Prostate gland (tissue), 2 donors: ENCODE data around the gene DNMT3A. TPM values are rescaled to one million over a fixed set of nuclear protein-coding genes. Genes with fewer than 3 reads are reported as not detected.

ENCODE experiments used
- DNase-seq: peaks from one replicate; pipeline ENCODE4 v3.0.0-alpha.2; 2019; ENCODE audit warnings: low spot score
- H3K27ac ChIP-seq, 2 donors: fragments of 200-600 bp; sonication (generic); 2 replicates each; pipeline ENCODE4 v1.5.1; 2017 to 2019
- H3K27me3 ChIP-seq: fragments of 200-600 bp; sonication (generic); replicated peaks from 2 replicates; pipeline ENCODE4 v1.5.1; 2019; ENCODE audit not compliant: insufficient read depth
- H3K36me3 ChIP-seq, 2 donors: fragments of 200-600 bp; sonication (generic); 1 replicate in 1 of 2; 2 replicates in 1 of 2; pipeline versions ENCODE4 v1.5.1 to v1.8.1; 2017 to 2019
- H3K4me1 ChIP-seq: fragments of 200-600 bp; sonication (generic); replicated peaks from 2 replicates; pipeline ENCODE4 v1.5.1; 2019
- H3K4me3 ChIP-seq, 2 donors: fragments of 200-600 bp; sonication (generic); 2 replicates each; pipeline ENCODE4 v1.5.1; 2017 to 2019
- H3K9me3 ChIP-seq: fragments of 200-600 bp; sonication (generic); 2 replicates; pipeline ENCODE4 v1.5.1; 2017
- POLR2A ChIP-seq: fragments of 450-650 bp; IDR thresholded peaks from one replicate; pipeline ENCODE4 v1.6.1; 2016; ENCODE audit warnings: antibody characterized with exemption, mild to moderate bottlenecking
- POLR2AphosphoS5 ChIP-seq: sonication (generic); formaldehyde crosslinking; IDR thresholded peaks from one replicate; pipeline ENCODE4 v1.6.1; 2017; ENCODE audit warnings: antibody characterized with exemption
- WGBS: methylation state at CpG from one replicate; pipeline ENCODE4 v1.1.5; 2018; 5-methylcytosine and 5-hydroxymethylcytosine counted together
- intact Hi-C: fragments of 100-400 bp; cut with DNase I; formaldehyde crosslinking; loops from one replicate; pipeline ENCODE4 v1.14.2; 2022
- total RNA-seq, 2 donors: library from RNA; depleted of rRNA; stranded (reverse); fragments of >200 nt; gene quantifications; one replicate each; pipeline ENCODE4 v1.1.0, GENCODE V29; 2016
- TF ChIP-seq, protein P1 (sequence below), 4 experiments: fragments of 200-600 bp in 2 of 4; fragments of 450-650 bp in 2 of 4; sonication (generic) in 2 of 4; IDR thresholded peaks; 1 replicate in 3 of 4; 2 replicates in 1 of 4; pipeline ENCODE4 v1.5.1; 2016 to 2019; ENCODE audit warnings: antibody characterized with exemption in 4 of 4, mild to moderate bottlenecking in 2 of 4, moderate library complexity in 2 of 4

Gene DNMT3A
- total RNA-seq, 2 donors from 2014 or later: 8.7 to 28.2 TPM

DNA sequence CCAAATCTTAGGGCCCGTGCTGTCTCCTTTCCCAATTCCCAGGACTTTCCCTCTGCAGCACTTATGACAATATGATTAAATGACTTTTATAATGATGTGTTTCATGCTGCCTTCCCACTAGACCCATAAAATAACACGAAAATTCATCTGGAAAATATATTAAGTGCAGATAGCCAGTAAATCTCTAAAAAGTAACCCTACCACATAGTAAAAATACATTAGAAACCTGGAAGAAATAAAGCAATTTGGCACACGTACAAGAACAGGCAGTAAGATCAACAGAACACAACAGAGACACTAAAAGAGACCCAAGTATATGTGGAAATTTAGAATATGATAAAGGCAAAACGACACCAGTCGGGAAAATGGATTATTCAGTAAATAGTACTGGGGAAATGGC lies 143.1 kb downstream of the DNMT3A start:
- Histone ChIP-seq H3K9me3 (no peaks in the 10 kb centered on the region), H3K36me3 (no peaks in the 10 kb centered on the region), H3K4me3 (no peak overlapping the region), H3K4me1 (peaks cover 5% of the 10 kb centered on the region), H3K27ac (no peak overlapping the region), H3K27me3 (no peaks in the 10 kb centered on the region)
- no peak for TF ChIP-seq POLR2AphosphoS5
- TF ChIP-seq, protein P1, sequence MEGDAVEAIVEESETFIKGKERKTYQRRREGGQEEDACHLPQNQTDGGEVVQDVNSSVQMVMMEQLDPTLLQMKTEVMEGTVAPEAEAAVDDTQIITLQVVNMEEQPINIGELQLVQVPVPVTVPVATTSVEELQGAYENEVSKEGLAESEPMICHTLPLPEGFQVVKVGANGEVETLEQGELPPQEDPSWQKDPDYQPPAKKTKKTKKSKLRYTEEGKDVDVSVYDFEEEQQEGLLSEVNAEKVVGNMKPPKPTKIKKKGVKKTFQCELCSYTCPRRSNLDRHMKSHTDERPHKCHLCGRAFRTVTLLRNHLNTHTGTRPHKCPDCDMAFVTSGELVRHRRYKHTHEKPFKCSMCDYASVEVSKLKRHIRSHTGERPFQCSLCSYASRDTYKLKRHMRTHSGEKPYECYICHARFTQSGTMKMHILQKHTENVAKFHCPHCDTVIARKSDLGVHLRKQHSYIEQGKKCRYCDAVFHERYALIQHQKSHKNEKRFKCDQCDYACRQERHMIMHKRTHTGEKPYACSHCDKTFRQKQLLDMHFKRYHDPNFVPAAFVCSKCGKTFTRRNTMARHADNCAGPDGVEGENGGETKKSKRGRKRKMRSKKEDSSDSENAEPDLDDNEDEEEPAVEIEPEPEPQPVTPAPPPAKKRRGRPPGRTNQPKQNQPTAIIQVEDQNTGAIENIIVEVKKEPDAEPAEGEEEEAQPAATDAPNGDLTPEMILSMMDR (IDR thresholded peaks at IDR 0.05): no peak
- intact Hi-C loops: loop anchor here (10.0 kb wide), 1 partner anchor 224 kb away; the partner anchor contains the start of gene DNAJC27
- no peak for DNase-seq
- WGBS: 27% methylated on average over 5 of the region's 5 CpGs

DNA sequence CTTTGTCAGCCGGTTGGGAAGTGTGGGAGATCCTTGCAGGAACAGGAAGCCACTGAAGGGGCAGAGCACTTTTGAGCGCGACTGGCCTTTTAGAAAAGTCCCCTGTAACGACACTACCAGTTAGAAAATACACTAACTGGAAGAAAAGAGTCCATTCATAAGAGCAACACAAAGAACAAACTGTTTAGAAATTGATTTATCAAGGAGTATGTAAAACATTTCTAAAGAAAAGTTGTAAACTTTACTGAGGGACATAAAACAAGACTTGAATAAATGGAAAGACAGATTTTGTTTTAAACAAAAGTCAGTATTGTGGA lies 143.6 kb downstream of the DNMT3A start:
- Histone ChIP-seq H3K27me3 (no peaks in the 10 kb centered on the region), H3K4me1 (peaks cover 5% of the 10 kb centered on the region), H3K27ac (no peak overlapping the region), H3K4me3 (no peak overlapping the region), H3K9me3 (no peaks in the 10 kb centered on the region), H3K36me3 (no peaks in the 10 kb centered on the region)
- WGBS: 36% methylated on average over 4 of the region's 4 CpGs
- no peak for DNase-seq
- intact Hi-C loops: loop anchor here (10.0 kb wide), 1 partner anchor 223 kb away; the partner anchor contains the start of gene DNAJC27
- no peak for TF ChIP-seq POLR2AphosphoS5
- TF ChIP-seq, protein P1 (IDR thresholded peaks at IDR 0.05): no peak
- no peak for TF ChIP-seq POLR2A

DNA sequence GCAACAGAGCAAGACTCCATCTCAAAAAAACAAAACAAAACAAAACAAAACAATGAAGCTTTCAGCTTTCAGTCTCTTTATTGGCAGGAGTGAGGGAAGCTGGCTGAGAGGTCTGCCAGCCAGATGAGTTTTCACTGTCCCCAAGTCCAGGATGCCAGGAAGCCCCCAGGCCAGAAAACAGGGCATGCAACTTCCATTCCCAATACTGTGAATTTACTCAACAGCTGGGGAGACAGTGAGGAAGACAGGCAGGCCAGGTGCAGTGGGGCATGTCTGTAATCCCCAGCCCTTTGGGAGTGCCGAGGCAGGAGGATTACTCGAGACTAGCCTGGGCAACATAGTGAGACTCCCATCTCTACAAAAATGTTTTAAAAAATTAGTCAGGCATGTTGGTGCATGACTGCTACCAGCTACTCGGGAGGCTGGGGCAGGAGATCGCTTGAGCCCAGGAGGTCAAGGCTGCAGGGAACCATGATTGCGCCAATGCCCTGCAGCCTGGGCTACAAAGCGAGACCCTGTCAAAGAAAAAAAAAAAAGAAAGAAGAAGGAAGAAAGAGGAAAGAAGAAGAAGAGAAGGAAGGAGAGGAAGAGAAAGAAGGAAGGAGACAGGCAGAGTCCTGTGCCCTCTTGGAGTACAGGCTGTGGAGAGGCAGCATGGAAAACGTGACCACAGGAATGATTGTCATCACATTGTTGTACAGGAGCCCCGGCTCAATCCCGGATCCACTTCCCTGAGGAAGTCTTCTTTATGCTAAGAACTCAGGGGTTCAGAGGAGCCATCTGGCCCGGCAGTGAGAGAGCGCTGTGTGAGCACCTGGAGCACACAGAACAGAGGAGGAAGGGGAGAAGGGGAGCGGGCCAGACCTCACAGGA lies 144.2 kb downstream of the DNMT3A start:
- H3K9me3 ChIP-seq: no peaks in the 10 kb centered on the region
- intact Hi-C loops: loop anchor here (10.0 kb wide), 1 partner anchor 223 kb away; the partner anchor contains the start of gene DNAJC27
- WGBS: 52% methylated on average over 12 of the region's 12 CpGs

DNA sequence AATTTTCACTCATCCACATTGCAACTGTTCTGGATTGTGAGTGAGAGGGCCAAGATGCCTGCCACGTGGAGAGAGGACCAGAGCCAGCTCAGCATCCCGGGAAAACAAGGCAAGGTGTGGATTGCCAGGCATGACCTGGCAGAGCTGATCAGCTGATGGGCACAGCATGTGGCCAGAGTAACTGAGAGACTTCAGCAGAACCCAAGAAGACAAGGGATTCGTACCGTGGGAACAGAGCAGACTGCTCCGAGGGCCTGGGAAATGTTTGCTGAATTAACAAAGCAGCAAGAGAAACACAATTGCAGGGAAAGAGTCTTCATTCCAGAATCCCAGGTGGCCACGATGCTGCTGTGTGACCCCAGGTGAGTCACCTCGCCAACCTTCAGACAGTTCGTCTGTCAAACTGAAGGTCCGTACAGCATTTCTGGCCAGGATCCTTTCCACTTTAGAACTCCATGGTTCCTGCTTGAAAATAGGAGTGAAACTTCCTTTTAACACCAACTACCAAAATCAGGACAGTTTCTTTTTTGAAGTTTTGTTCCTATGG lies 147.1 kb downstream of the DNMT3A start:
- TF ChIP-seq POLR2AphosphoS5 (no peak), POLR2A (no peak)
- TF ChIP-seq, protein P1 (IDR thresholded peaks at IDR 0.05): no peak
- peaks cover 5% of the 10 kb centered on the region for H3K4me1 ChIP-seq
- H3K27ac ChIP-seq: no peak overlapping the region
- no peak for DNase-seq
- H3K27me3 ChIP-seq: no peaks in the 10 kb centered on the region
- no peak overlapping the region for H3K4me3 ChIP-seq
- intact Hi-C loops: loop anchor here (10.0 kb wide), 1 partner anchor 220 kb away; the partner anchor contains the start of gene DNAJC27
- H3K36me3 ChIP-seq: no peaks in the 10 kb centered on the region
- WGBS: 84% methylated on average over 9 of the region's 9 CpGs
- H3K9me3 ChIP-seq: no peaks in the 10 kb centered on the region

More for the DNA sequence above, 144.2 kb downstream of the DNMT3A start:
- no peaks in the 10 kb centered on the region for H3K36me3 ChIP-seq
- TF ChIP-seq POLR2A (no peak), POLR2AphosphoS5 (no peak)
- TF ChIP-seq, protein P1 (IDR thresholded peaks at IDR 0.05): no peak
- H3K27me3 ChIP-seq: no peaks in the 10 kb centered on the region
- H3K4me3 ChIP-seq: no peak overlapping the region
- no peak overlapping the region for H3K27ac ChIP-seq
- H3K4me1 ChIP-seq: peaks cover 5% of the 10 kb centered on the region
- DNase-seq: no peak
